SK-N-MC (cell line): Measurements from ENCODE around the gene FADS2.

Experiments
- DNase-seq: peaks from one replicate; pipeline ENCODE4 v3.0.0-alpha.2; 2011; ENCODE audit warnings: low read depth, low spot score
- H3K27ac ChIP-seq: fragments of 200-600 bp; sonication (generic); 2 replicates; pipeline ENCODE4 v1.5.1; 2016; ENCODE audit warnings: mixed run types
- H3K36me3 ChIP-seq: fragments of 200-600 bp; sonication (generic); 2 replicates; pipeline ENCODE4 v1.6.1; 2017; ENCODE audit warnings: antibody characterized with exemption, low read length, mixed read lengths; ENCODE audit not compliant: insufficient read depth
- H3K4me3 ChIP-seq: fragments of 200-600 bp; sonication (generic); 2 replicates; pipeline ENCODE4 v1.5.1; 2016
- H3K9ac ChIP-seq: fragments of 200-600 bp; sonication (generic); 2 replicates; pipeline ENCODE4 v1.8.0; 2017; ENCODE audit warnings: mixed run types, mixed read lengths; ENCODE audit not compliant: insufficient read length
- H3K9me3 ChIP-seq: fragments of 200-600 bp; sonication (generic); 2 replicates; pipeline ENCODE4 v1.6.1; 2017; ENCODE audit warnings: low read depth, mild to moderate bottlenecking, antibody characterized with exemption, low read length, moderate library complexity, mixed read lengths
- EZH2 ChIP-seq: fragments of 200-600 bp; sonication (generic); IDR thresholded peaks from one replicate; pipeline ENCODE4 v1.6.1; 2017; ENCODE audit warnings: antibody characterized with exemption
- FOXP2 ChIP-seq: optimal IDR thresholded peaks from 2 replicates; pipeline ENCODE3; 2011; ENCODE audit warnings: mild to moderate bottlenecking, moderate library complexity; ENCODE audit not compliant: insufficient read depth; ENCODE audit errors: extremely low read length, control extremely low read depth
- POLR2AphosphoS5 ChIP-seq: IDR thresholded peaks from 2 replicates; pipeline ENCODE4 v1.6.1; 2012; ENCODE audit warnings: mild to moderate bottlenecking, low read depth, low read length, borderline replicate concordance

Gene FADS2

DNA sequence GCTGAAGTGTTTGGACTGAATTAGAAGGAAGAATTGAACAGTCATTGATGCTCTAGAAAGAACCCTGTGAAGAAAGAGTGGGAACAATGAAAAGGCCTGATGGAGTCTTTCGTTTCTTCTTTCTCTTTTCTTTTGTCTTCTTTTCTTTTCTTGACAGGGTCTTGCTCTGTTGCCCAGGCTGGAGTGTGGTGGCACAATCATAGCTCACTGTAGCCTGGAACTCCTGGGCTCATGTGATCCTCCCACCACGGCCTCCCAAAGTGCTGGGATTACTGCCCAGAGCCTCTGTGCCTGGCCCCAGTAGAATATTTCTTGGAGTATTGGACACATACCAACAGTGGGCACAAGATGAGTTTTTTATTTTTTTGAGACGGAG, 34.3 kb upstream of the FADS2 start:
- peak overlapping the region; percentile 95 for H3K9ac ChIP-seq
- H3K9me3 ChIP-seq, result no peaks in the 10 kb centered on the region
- H3K4me3 ChIP-seq, result peak overlapping the region; percentile 97
- TF ChIP-seq POLR2AphosphoS5 (no peak), FOXP2 (no peak), EZH2 (no peak)
- peak overlapping the region; percentile 97; the same call in 1 of the 2 replicates for H3K27ac ChIP-seq
- no peak for DNase-seq
- H3K36me3 ChIP-seq, result peaks cover 59% of the 10 kb centered on the region

DNA sequence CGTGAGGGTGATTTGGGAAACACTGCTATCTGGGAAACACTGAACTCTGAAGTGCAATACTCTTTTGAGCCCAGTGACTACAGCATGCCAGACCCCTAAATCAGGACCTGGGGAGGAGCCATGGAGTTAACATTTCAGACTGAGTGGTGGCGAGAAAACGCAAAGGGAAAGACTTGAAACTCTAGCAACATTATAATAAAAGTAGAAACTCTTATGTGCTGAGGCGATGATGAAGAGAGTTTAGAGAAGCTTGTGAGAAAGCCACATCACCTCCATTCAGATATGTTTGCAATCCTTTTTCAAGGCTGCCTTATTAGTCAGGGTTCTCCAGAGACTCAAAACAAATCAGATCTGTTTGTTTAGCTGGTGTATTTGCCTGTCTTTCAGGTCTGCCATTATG, 33.5 kb upstream of the FADS2 start:
- Histone ChIP-seq H3K9me3 (no peaks in the 10 kb centered on the region), H3K4me3 (peak overlapping the region; percentile 59), H3K9ac (peak overlapping the region; percentile 95), H3K36me3 (peaks cover 57% of the 10 kb centered on the region), H3K27ac (peak overlapping the region; percentile 47; the same call in 1 of the 2 replicates)
- DNase-seq, result no peak
- no peak for TF ChIP-seq POLR2AphosphoS5
- no peak for TF ChIP-seq EZH2
- TF ChIP-seq FOXP2, result no peak

DNA sequence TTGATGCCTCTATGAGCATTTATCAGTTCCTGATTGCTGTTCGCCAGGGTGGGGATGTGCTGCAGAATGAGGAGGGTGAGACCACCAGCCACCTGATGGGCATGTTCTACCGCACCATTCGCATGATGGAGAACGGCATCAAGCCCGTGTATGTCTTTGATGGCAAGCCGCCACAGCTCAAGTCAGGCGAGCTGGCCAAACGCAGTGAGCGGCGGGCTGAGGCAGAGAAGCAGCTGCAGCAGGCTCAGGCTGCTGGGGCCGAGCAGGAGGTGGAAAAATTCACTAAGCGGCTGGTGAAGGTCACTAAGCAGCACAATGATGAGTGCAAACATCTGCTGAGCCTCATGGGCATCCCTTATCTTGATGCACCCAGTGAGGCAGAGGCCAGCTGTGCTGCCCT, 32.6 kb upstream of the FADS2 start:
- Histone ChIP-seq H3K4me3 (no peak overlapping the region), H3K9ac (no peak overlapping the region), H3K9me3 (no peaks in the 10 kb centered on the region), H3K36me3 (peaks cover 57% of the 10 kb centered on the region), H3K27ac (no peak overlapping the region)
- no peak for TF ChIP-seq EZH2
- no peak for TF ChIP-seq FOXP2
- no peak for TF ChIP-seq POLR2AphosphoS5
- DNase-seq, result no peak

DNA sequence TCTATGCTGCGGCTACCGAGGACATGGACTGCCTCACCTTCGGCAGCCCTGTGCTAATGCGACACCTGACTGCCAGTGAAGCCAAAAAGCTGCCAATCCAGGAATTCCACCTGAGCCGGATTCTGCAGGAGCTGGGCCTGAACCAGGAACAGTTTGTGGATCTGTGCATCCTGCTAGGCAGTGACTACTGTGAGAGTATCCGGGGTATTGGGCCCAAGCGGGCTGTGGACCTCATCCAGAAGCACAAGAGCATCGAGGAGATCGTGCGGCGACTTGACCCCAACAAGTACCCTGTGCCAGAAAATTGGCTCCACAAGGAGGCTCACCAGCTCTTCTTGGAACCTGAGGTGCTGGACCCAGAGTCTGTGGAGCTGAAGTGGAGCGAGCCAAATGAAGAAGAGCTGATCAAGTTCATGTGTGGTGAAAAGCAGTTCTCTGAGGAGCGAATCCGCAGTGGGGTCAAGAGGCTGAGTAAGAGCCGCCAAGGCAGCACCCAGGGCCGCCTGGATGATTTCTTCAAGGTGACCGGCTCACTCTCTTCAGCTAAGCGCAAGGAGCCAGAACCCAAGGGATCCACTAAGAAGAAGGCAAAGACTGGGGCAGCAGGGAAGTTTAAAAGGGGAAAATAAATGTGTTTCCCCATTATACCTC, 32.1 kb upstream of the FADS2 start:
- TF ChIP-seq POLR2AphosphoS5, result no peak
- no peak for TF ChIP-seq FOXP2
- TF ChIP-seq EZH2, result no peak
- Histone ChIP-seq H3K4me3 (no peak overlapping the region), H3K36me3 (peaks cover 62% of the 10 kb centered on the region), H3K9me3 (no peaks in the 10 kb centered on the region), H3K27ac (0 out of 2 replicates have a peak overlapping the region, but pooled peaks have one; percentile 10), H3K9ac (no peak overlapping the region)
- no peak for DNase-seq

DNA sequence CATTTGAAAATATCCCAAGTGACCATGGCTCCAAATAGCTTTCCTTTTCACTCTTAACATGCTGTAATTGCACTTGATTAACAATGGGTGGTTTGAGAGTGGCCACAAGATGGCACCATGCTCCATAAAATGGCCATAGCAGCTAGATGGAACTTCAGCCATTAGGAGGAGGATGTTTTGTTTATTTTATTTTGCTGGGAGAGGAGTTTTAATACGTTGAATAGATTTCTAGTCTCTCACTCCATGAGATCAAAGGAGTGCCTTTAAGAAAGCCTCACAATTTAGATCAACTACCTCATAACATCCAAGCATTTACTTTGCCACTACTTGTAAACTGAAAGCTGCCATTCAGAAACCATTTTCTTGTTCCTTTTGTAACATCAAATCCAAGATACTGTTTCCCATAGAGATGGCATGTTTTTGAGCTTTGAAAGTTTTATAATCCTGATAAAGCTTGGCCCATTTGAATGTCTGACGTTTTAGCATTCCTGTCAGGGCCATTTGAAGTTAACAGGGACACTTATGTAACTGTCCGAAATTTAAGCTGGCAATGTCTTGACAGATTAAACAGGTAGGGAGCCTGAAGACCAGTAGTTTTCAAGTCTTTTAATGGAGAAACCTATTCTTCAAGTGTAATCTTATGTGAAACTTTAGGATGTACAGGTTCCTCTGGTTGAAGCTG, 30.7 kb upstream of the FADS2 start:
- H3K36me3 ChIP-seq, result peaks cover 76% of the 10 kb centered on the region
- H3K27ac ChIP-seq, result peak overlapping the region; percentile 38
- H3K9ac ChIP-seq, result no peak overlapping the region
- no peaks in the 10 kb centered on the region for H3K9me3 ChIP-seq
- no peak overlapping the region for H3K4me3 ChIP-seq
- peak; percentile 62 for DNase-seq
- TF ChIP-seq EZH2 (no peak), FOXP2 (no peak), POLR2AphosphoS5 (peak; percentile 60)

DNA sequence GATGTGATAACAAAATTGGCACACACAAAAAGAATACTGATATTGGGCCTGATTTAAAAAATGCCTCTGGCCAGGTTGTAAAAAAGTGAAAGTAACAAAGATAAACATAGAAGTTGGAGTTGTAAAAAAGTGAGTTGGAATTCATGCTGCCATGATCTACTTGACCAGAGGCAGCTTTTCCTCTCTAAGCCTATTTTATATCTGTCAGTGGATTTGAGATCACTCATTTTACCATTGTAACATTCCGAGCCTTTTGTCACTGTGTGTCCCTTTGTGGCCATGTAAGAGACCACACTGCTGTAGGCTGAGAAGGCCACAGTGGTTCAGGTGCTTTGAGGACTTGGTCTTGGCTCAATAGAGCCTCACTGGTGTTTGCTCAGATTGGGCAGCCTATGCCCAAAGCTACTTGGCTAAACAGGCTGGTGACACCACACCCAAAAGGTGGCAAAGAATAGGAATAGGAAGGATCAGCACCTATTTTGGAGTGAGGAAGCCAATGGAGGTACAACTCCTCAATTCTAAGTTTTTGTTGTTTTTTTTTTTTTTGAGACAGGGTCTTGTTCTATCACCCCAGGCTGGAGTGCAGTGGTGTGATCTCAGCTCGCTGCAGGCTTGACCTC, 28.3 kb upstream of the FADS2 start:
- Histone ChIP-seq H3K27ac (peak overlapping the region; percentile 79), H3K4me3 (no peak overlapping the region), H3K9ac (no peak overlapping the region), H3K36me3 (peaks cover 95% of the 10 kb centered on the region), H3K9me3 (no peaks in the 10 kb centered on the region)
- TF ChIP-seq EZH2 (no peak), POLR2AphosphoS5 (peak; percentile 21; the same call in 1 of the 2 replicates)
- no peak for DNase-seq

DNA sequence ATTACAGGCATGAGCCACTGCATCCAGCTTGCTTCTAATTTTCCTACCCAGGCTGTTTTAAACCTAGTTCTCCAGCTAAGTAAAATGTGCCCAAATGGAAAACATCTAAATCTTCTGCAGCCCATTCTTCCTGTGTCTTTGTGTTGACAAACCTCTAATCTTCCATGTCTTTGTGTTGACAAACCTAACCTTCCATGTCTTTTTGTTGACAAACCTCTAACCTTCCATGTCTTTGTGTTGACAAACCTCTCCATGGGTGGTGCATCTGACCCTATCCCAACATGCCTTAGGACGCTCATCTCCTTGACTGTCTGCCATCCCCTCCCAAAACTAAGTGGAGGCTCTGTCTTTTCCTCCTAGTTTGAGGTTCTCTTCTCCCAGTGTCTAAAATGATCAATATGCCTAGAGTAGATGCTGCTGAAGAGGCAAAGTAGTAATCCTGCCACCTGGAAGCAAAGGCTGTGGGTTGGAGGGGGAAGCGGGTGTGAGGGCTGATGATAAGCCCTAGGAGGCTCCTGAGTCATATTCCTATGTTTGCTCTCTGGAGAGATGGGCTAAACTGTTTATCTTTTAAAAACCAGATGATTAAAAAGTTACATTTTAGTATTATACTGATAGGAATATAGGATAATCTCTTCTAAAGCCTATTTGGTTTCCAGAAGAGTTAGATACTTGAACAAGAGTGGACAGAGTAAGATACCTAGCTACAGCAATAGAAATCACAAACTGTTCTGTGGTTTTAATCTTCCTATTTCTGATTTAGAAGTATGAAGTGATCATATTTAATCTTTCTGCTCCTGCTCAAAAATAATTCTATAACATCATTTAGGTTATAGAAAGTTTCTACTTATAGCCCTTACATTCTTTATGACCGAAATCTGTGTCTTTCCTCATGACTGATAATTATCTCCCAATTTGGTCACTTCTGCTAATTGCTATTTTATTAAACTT, 27.5 kb upstream of the FADS2 start:
- Histone ChIP-seq H3K27ac (peak overlapping the region; percentile 79), H3K9ac (no peak overlapping the region), H3K9me3 (no peaks in the 10 kb centered on the region), H3K36me3 (peaks cover 95% of the 10 kb centered on the region), H3K4me3 (no peak overlapping the region)
- no peak for TF ChIP-seq FOXP2
- DNase-seq, result no peak

DNA sequence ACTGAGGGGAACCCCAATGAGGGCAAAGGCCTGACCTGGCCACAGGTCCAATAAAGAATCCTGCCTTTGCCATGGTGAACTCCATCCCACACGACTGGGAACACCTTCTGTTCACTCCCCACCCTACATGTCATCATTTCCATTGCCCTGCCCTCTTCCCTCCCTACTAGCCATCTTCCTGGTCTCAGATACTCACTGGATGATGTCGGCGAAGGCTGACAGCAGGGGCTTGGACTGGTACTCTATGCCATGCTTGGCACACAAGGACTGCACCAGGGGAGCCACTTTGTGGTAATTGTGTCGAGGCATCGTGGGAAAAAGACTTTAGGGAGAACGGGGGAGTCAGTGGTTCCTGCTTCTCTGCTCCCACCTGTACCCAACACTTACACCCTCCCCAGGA, 25.5 kb upstream of the FADS2 start:
- Histone ChIP-seq H3K4me3 (no peak overlapping the region), H3K27ac (peak overlapping the region; percentile 58; the same call in 1 of the 2 replicates), H3K9me3 (no peaks in the 10 kb centered on the region), H3K36me3 (peaks cover 92% of the 10 kb centered on the region), H3K9ac (no peak overlapping the region)
- no peak for DNase-seq
- TF ChIP-seq FOXP2 (no peak), POLR2AphosphoS5 (peak; percentile 12; the same call in 1 of the 2 replicates)
